GM18519 (cell line): ENCODE measurements around the gene POLA1.
A peak's percentile ranks its signal among the peaks of the same experiment; 100 is the strongest.

Source experiments
- ATAC-seq: cut with Tn5 transposase; IDR thresholded peaks from one replicate; pipeline ENCODE4 v1.9.1; 2021; ENCODE audit warnings: mild to moderate bottlenecking, moderate library complexity; ENCODE audit not compliant: unreplicated experiment, low FRiP score

The POLA1 gene

DNA sequence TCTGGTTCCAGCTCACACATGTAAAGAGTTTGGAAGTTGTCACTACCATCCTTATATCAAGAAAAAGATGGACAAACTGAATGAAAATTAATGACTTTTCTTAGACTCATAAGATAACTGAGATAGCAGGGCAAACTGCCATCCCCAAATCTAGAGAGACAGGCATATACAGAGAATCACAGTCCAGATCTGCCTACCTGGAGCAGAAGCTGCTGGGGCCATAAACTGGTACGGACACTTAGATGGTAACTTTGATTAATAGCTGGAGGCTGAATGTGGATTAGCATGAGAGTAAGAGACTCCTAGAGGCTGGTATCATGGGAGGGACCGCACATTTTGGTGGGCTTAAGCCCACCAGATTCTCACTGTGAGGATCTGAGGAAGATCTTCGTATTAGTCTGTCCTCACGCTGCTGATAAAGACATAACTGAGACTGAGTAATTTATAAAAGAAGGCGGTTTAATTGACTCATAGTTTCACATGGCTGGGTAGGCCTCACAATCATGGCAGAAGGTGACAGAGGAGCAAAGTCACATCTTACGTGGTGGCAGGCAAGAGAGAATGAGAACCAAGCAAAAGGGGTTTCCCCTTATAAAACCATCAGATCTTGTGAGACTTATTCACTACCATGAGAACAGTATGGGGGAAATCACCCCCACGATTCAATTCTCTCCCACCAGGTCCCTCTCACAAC is 10.8 kb upstream of the POLA1 start:
- ATAC-seq: no peak

GRCh38 chrX:24684048-24684447 is 9.7 kb upstream of the POLA1 start:
- ATAC-seq: no peak

DNA sequence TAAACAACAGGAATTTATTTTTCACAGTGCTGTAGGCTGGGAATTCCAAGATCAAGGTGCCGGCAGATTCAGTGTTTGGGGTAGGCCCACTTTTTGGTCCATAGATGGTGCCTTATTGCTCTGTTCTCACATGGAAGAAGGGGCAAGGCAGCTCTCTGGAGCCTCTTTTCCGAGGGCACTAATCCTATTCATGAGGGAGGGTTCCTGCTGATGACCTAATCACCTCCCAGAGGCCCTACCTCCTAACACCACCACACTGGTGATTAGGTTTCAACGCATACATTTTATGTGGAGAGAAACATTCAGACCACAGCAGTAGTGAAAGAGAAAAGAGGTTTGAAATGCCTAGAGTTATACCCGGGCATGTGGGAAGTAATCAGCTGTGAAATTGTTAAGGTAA is 1.4 kb upstream of the POLA1 start:
- no peak for ATAC-seq

DNA sequence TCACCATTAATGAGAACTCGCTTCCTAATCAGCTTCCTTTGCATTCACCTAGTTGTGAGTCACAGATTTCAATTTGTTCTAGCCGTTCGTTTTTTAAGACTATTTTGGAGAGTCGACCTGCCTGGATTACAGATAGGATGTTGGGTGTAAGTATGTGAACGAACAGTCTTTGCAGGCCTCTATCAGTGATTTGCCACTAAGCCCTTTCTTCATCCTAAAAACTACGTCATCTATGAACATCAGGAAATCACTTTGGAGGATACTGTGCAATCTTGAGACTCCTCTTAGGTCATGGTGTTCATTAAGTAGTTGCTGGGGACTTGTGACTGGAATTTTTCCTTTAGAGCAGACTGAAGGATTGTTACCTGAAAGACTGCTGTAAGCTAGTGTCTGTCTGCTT is 1.1 kb downstream of the POLA1 start:
- no peak for ATAC-seq

DNA sequence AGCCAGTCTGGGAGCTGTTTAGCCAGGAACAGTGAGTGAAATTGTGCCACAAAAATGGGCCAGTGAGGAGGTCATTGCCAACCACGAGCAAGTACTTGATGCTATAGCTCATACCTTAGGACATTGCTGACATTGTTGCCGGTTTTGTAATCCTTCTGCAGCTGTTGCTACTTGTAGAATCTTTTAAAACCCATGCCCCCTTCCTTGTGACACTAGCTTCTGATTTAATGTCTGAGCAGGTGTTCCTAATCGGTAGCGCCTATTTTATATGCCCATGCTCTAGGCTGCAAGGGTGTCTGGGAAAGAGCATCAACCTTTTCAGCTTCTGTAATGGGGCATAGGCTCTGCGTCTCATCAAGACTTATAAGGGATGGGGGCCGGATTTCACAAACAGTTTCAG is 2.6 kb downstream of the POLA1 start:
- no peak for ATAC-seq

DNA sequence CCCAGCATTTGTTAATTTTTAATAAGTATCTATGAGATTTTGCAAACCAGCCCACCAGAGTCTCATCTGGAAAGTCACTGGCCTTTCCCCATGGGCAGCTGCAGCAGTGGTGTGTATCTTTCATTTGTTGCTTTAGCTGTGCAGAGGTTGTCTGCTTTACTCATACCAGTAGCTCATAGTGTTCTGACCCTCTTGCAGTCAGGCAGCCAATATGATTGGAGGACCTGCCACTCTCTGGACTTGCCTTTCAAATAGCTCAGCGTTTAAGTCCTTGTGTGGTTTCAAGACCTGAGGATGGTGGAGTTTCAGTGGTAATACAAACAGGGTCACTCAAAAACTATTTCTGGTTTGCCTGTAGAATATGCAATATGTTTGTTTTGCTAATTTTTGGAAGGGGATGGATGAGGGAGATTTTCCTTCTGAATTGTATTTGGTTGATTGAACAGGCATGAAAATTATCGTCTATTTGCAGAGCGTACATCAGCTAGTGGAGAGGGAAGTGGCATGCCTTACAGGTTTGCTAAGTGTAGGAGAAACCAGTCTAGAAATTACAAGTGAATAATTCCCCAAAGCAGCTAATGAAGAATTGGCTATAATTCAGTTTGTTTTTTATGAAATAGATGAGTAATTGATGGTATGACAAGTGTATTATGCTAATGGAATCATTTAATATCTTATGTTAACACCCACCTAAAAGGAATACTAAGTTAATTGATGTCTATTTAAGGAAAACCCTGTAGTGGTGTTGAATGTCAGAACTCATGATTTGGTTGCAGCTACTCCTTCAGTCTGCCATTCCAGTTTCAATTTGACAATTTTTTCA is 8.9 kb downstream of the POLA1 start:
- ATAC-seq: peak; percentile 88

GRCh38 chrX:24703185-24703494 is 9.4 kb downstream of the POLA1 start:
- ATAC-seq: no peak

DNA sequence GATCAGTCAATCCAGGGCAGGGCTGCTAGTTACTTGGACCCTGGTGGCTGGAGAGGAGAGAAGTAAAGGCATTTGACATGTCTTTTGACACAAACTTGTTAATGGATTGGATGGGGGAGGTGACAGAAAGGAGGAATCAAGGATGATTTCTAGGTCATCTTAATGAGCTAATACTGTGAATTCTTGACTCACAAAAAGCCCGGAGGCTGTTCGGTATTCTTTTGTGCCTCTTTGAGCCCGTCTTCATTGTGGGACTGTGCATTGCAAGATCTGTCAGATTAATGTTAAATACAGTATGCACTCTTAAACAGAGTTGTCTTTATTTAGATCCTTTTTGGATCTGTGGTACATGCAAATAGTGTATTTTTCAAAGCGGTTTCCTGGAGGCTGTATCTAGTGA is 25.1 kb downstream of the POLA1 start:
- ATAC-seq: no peak

DNA sequence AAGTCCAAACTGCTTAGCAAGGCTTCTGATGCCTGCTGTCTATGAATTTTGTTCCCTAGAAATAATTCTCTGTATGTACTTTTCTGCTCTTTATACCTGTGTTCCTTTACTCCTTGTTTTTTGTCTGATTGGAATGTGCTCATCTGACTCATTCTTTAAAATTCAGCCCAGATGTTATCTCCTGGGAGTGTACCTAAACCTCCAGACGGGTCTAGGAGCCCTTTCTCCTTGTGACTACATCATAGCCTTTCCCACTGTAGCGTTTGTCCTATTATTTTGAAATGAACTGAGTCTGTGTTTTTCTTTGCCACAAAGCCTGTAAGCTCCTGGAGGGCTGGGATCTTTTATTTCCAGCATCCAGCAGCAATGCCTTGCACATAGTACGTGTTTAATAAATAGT is 26.3 kb downstream of the POLA1 start:
- ATAC-seq: no peak

GRCh38 chrX:24728530-24728929 is 34.8 kb downstream of the POLA1 start:
- no peak for ATAC-seq

- ATAC-seq: no peak
These were observed 39.2 kb downstream of the POLA1 start for GRCh38 chrX:24732766-24733500.

GRCh38 chrX:24741330-24741729 is 47.6 kb downstream of the POLA1 start:
- no peak for ATAC-seq

GRCh38 chrX:24748196-24748595 is 54.5 kb downstream of the POLA1 start:
- ATAC-seq: no peak

DNA sequence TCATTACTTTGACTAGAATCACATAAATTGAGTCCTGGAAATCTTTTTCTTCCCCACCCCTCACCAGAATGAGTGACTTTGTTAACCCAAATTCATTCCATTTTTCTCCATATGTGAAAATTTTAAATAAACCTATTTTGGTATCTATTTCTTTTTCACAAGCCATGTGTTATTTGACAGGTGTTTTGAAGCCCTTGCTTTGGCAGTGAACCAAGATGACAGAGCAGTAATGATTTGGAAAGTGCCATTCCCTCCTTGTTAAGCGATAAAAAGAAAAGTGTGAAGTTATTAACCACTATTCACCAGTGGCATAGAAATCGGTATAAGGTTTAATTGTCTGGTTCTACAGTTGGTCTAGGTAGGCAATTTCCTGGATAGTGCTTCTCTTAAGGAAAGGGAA is 66.1 kb downstream of the POLA1 start:
- ATAC-seq: no peak

- no peak for ATAC-seq
These were observed 66.8 kb downstream of the POLA1 start for GRCh38 chrX:24760363-24761000.

DNA sequence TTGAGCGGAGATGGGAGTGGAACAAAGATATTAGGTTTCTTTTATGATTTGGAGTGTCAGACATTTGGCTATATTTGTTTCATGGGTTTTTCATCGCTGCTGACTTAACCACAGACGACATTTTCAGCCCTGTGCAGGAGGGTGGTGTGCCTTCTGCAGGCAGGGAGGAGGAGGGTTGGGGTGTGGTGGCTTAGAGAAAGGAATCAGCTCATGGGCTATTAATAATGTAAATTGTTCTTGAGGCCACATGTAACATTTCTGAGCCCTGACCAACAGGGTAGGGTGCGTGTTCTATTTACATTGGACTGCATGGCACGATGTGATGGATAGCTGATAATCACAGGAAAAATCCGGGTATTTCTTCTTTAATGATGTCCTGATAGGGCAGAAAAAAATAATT is 67.6 kb downstream of the POLA1 start:
- no peak for ATAC-seq

- no peak for ATAC-seq
These were observed 70.3 kb downstream of the POLA1 start for GRCh38 chrX:24763989-24764388.

DNA sequence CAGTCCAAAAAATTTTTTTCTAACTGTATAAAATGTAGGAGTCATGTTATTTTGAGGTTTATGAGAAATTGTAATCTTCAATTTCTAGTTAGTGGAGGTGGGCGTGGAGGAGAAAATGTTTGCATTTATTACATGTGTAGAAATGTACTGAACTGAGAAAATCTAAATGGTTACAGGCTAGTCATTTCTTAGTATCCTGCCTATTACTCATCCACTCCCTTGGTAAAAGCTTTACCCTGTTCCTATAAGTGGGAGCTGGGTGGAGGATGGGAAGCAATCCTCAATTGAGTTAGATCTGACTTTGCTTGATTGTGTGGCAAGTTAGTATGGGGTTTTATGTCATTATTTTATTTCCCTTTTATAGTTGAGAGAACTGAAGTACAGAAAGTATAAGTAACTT is 73.8 kb downstream of the POLA1 start:
- ATAC-seq: no peak

GRCh38 chrX:24768556-24768955 is 74.8 kb downstream of the POLA1 start:
- no peak for ATAC-seq

GRCh38 chrX:24774650-24775049 is 80.9 kb downstream of the POLA1 start:
- no peak for ATAC-seq

- no peak for ATAC-seq
These were observed 82.2 kb downstream of the POLA1 start for GRCh38 chrX:24775891-24776290.
